Lower leg skin (tissue), 4 donors: ENCODE measurements around the gene CYP2R1. TPM values are rescaled to one million over a fixed set of nuclear protein-coding genes. Genes with fewer than 3 reads are reported as not detected.

ENCODE experiments used
- DNase-seq, 2 donors: peaks; one replicate each; pipeline ENCODE4 v3.0.0-alpha.2; 2019; ENCODE audit warnings: low spot score in 2 of 2
- H3K4me3 ChIP-seq: fragments of 200-600 bp; sonication (generic); 2 replicates; pipeline ENCODE4 v1.5.1; 2017; ENCODE audit warnings: mild to moderate bottlenecking, low read depth; ENCODE audit not compliant: poor library complexity, severe bottlenecking
- POLR2A ChIP-seq, 2 donors: fragments of 450-650 bp; IDR thresholded peaks; one replicate each; pipeline ENCODE4 v1.6.1; 2016 to 2017; ENCODE audit warnings: antibody characterized with exemption in 2 of 2, mild to moderate bottlenecking in 1 of 2, moderate library complexity in 1 of 2
- WGBS, 2 donors: methylation state at CpG; one replicate each; pipeline ENCODE4 v1.1.5; 2018; 5-methylcytosine and 5-hydroxymethylcytosine counted together
- intact Hi-C: fragments of 100-400 bp; cut with DNase I; formaldehyde crosslinking; loops from one replicate; pipeline ENCODE4 v1.15.0; 2023; ENCODE audit warnings: low total_unique reads
- total RNA-seq, 4 donors: library from RNA; depleted of rRNA; stranded (reverse); fragments of >200 nt; gene quantifications; one replicate each; pipeline ENCODE4 v1.1.0, GENCODE V29; 2016
- TF ChIP-seq, protein P1 (sequence below), 3 donors: fragments of 450-650 bp; IDR thresholded peaks; one replicate each; pipeline ENCODE4 v1.5.1; 2016; ENCODE audit warnings: antibody characterized with exemption in 3 of 3, mild to moderate bottlenecking in 3 of 3, moderate library complexity in 2 of 3

Gene CYP2R1, protein sequence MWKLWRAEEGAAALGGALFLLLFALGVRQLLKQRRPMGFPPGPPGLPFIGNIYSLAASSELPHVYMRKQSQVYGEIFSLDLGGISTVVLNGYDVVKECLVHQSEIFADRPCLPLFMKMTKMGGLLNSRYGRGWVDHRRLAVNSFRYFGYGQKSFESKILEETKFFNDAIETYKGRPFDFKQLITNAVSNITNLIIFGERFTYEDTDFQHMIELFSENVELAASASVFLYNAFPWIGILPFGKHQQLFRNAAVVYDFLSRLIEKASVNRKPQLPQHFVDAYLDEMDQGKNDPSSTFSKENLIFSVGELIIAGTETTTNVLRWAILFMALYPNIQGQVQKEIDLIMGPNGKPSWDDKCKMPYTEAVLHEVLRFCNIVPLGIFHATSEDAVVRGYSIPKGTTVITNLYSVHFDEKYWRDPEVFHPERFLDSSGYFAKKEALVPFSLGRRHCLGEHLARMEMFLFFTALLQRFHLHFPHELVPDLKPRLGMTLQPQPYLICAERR
- 10 to 100 TPM; 19.4 to 27.9 (median 26.1) TPM for total RNA-seq

DNA sequence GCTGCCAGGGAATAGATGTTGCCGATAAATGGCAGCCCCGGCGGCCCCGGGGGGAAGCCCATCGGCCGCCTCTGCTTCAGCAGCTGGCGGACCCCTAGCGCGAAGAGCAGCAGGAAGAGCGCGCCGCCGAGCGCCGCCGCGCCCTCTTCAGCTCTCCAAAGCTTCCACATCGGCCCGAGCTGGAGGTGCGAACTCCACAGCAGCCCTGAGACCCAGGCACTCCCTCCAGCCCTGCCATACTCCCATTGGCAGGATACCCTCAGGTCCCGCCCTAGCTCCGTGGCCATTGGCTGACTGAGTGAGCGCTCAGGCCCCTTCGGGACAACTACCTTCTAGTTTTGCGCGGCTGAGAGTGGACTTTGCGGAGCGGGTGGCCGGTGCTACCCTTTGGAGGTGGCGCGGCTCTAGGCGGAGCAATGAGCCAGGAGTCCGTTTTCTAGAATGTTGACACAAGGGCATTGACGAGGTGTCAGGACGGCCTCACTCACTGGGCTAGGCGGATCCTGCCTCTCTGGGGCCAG, at the start of gene CYP2R1:
Gene CYP2R1 (minus strand): TSS at position 196 of the 521 bp plus-strand sequence. CDS start 26 bp downstream, at position 170.
- DNase-seq: peak; percentile 95 to 98
- intact Hi-C loops: no loop called here

DNA sequence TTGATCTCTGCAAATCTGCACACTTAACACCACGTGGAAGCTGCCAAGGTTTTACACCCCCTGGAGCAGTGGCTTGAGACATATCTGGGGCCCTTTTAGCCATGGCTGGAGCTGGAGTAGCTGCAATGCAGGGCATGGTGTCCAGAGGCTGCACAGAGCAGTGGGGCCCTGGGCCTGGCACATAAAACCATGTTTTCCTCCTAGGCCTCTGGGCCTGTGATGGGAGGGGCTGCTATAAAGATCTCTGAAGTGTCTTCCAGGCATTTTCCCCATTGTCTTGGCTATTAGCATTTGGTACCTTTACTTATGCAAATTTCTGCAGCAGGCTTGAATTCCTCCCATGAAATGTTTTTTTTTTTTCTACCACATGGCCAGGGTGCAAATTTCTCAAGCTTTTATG, 46.9 kb upstream of the CYP2R1 start:
- no peak for TF ChIP-seq POLR2A (IDR thresholded peaks at IDR 0.05)
- TF ChIP-seq, protein P1, sequence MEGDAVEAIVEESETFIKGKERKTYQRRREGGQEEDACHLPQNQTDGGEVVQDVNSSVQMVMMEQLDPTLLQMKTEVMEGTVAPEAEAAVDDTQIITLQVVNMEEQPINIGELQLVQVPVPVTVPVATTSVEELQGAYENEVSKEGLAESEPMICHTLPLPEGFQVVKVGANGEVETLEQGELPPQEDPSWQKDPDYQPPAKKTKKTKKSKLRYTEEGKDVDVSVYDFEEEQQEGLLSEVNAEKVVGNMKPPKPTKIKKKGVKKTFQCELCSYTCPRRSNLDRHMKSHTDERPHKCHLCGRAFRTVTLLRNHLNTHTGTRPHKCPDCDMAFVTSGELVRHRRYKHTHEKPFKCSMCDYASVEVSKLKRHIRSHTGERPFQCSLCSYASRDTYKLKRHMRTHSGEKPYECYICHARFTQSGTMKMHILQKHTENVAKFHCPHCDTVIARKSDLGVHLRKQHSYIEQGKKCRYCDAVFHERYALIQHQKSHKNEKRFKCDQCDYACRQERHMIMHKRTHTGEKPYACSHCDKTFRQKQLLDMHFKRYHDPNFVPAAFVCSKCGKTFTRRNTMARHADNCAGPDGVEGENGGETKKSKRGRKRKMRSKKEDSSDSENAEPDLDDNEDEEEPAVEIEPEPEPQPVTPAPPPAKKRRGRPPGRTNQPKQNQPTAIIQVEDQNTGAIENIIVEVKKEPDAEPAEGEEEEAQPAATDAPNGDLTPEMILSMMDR (IDR thresholded peaks at IDR 0.05): no peak
- H3K4me3 ChIP-seq: no peak overlapping the region
- intact Hi-C loops: no loop called here
- no peak for DNase-seq
- WGBS, 2 donors: 35 to 44% methylated on average over 1 of the region's 1 CpG

More for the DNA sequence above, at the start of gene CYP2R1:
- WGBS, 2 donors: 1% methylated on average over 17 to 35 of the region's 36 CpGs
- TF ChIP-seq, protein P1 (IDR thresholded peaks at IDR 0.05): no peak
- TF ChIP-seq POLR2A (IDR thresholded peaks at IDR 0.05): no peak
- H3K4me3 ChIP-seq: peak within 1 kb of the TSS; percentile 74

DNA sequence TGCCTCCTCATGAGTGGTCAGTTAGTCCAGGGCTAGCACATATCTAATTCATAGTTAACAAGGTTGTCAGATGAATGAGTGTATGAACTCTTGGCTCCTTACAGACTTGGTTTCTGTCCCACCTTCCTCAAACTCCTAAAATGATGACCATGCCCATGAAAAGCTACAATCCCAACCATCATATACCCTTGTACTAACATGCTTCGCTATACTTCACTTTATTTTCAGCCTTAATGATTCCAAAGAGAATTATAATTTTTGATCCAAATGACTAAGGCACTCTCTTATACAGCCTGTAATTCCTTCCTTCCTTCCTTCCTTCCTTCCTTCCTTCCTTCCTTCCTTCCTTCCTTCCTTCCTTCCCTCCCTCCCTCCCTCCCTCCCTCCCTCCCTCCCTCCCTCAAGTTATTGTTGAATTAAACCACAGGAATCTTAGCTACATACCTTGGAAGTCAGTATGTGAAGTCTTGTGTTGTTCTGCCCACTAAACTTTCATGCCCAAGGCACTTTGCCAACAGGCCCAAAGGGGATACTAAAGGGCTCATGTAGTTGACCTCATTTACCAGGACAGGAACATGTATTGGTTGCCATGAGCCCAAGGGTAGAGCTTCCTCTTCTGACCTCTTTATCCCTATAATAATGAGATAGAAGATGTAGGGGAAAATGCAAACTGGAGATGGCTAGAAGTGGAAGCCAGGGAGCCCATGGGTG, 42.8 kb upstream of the CYP2R1 start:
- H3K4me3 ChIP-seq: no peak overlapping the region
- intact Hi-C loops: no loop called here
- no peak for DNase-seq
- TF ChIP-seq, protein P1 (IDR thresholded peaks at IDR 0.05): no peak
- WGBS, 2 donors: 89 to 94% methylated on average over 1 of the region's 1 CpG

DNA sequence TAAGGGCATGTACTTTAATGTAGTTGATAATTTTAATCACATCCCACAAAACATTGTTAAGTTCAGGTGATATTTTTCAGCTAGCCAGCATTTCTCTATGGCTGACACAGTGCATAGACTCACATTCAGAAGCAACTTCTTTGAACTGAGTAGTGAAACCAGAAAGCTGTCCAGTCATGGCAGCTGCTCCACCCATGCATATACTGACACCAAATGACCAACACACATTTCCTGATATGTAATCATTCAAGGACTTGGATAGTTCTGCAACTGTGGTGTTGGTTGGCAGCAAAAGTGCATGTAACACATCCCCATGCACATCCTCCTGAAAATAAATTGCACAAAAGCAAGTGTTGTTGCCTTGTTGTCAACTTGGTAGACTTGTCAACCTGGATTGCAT, 40.4 kb upstream of the CYP2R1 start:
- TF ChIP-seq, protein P1 (IDR thresholded peaks at IDR 0.05): no peak
- TF ChIP-seq POLR2A (IDR thresholded peaks at IDR 0.05): no peak
- intact Hi-C loops: no loop called here
- no peak overlapping the region for H3K4me3 ChIP-seq
- no peak for DNase-seq

DNA sequence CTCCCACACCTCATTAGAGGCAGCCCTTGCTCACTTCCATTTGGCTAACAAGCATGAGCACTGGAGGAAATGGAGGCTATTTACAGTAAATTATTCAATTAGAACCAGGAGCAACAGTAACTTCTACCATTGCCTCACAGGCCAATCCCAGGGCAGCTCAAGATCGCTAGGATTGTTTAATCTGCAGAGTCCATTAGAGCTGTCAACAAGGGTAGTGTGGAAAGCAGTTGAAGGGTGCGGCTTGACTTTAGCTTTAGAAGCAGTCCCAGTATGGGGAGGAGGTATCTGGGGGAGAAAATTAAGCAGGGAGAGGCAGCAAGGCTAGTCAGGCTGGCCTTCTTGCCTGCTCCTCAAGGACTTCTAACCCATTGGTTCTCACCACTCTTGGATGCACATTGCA, 38.3 kb upstream of the CYP2R1 start:
- no peak overlapping the region for H3K4me3 ChIP-seq
- no peak for TF ChIP-seq POLR2A (IDR thresholded peaks at IDR 0.05)
- TF ChIP-seq, protein P1 (IDR thresholded peaks at IDR 0.05): no peak
- DNase-seq: no peak
- WGBS, 2 donors: 73 to 81% methylated on average over 2 of the region's 2 CpGs
- intact Hi-C loops: no loop called here
